ENCODE results near the gene ADAMTS6.
"Not testable (repeated sequence)": the region's sequence is repeated elsewhere in the genome, so short reads cannot be mapped to it uniquely, and the experiment has no call there.

The ADAMTS6 gene

GRCh38 chr5:65364907-65365306 is 116.8 kb downstream of the ADAMTS6 start:
- DNase-seq (ENCODE audit: low spot score): no peak

- no peak for DNase-seq (ENCODE audit: low spot score)
These were observed 118.2 kb downstream of the ADAMTS6 start for GRCh38 chr5:65363499-65363898.

GRCh38 chr5:65359981-65360380 is 121.7 kb downstream of the ADAMTS6 start:
- DNase-seq (ENCODE audit: low spot score): no peak

GRCh38 chr5:65359569-65359968 is 122.2 kb downstream of the ADAMTS6 start:
- DNase-seq (ENCODE audit: low spot score): no peak

GRCh38 chr5:65356274-65356673 is 125.4 kb downstream of the ADAMTS6 start:
- DNase-seq (ENCODE audit: low spot score): no peak

- DNase-seq (ENCODE audit: low spot score): no peak
These were observed 126.4 kb downstream of the ADAMTS6 start for GRCh38 chr5:65355301-65355700.

- DNase-seq (ENCODE audit: low spot score): no peak
These were observed 139.9 kb downstream of the ADAMTS6 start for GRCh38 chr5:65341835-65342234.

- no peak for DNase-seq (ENCODE audit: low spot score)
These were observed 143.0 kb downstream of the ADAMTS6 start for GRCh38 chr5:65338606-65339151.

GRCh38 chr5:65334077-65334476 is 147.6 kb downstream of the ADAMTS6 start:
- DNase-seq (ENCODE audit: low spot score): peak; percentile 55

GRCh38 chr5:65332591-65332990 is 149.1 kb downstream of the ADAMTS6 start:
- DNase-seq (ENCODE audit: low spot score): no peak

- no peak for DNase-seq (ENCODE audit: low spot score)
These were observed 152.5 kb downstream of the ADAMTS6 start for GRCh38 chr5:65329266-65329665.

GRCh38 chr5:65327582-65327981 is 154.1 kb downstream of the ADAMTS6 start:
- no peak for DNase-seq (ENCODE audit: low spot score)

GRCh38 chr5:65326922-65327321 is 154.8 kb downstream of the ADAMTS6 start:
- no peak for DNase-seq (ENCODE audit: low spot score)

- no peak for DNase-seq (ENCODE audit: low spot score)
These were observed 157.5 kb downstream of the ADAMTS6 start for GRCh38 chr5:65324226-65324625.

- not testable (repeated sequence) for DNase-seq (ENCODE audit: low spot score)
These were observed 161.0 kb downstream of the ADAMTS6 start for GRCh38 chr5:65320704-65321103.

GRCh38 chr5:65320250-65320649 is 161.5 kb downstream of the ADAMTS6 start:
- no peak for DNase-seq (ENCODE audit: low spot score)

GRCh38 chr5:65307931-65308330 is 173.8 kb downstream of the ADAMTS6 start:
- no peak for DNase-seq (ENCODE audit: low spot score)

GRCh38 chr5:65307088-65307487 is 174.6 kb downstream of the ADAMTS6 start:
- no peak for DNase-seq (ENCODE audit: low spot score)

GRCh38 chr5:65305913-65306312 is 175.8 kb downstream of the ADAMTS6 start:
- no peak for DNase-seq (ENCODE audit: low spot score)

GRCh38 chr5:65299861-65300260 is 181.9 kb downstream of the ADAMTS6 start:
- no peak for DNase-seq (ENCODE audit: low spot score)

- DNase-seq (ENCODE audit: low spot score): no peak
These were observed 185.7 kb downstream of the ADAMTS6 start for GRCh38 chr5:65296067-65296466.

- DNase-seq (ENCODE audit: low spot score): no peak
These were observed 189.5 kb downstream of the ADAMTS6 start for GRCh38 chr5:65292196-65292595.

GRCh38 chr5:65290677-65291076 is 191.0 kb downstream of the ADAMTS6 start:
- DNase-seq (ENCODE audit: low spot score): no peak

GRCh38 chr5:65288657-65289056 is 193.1 kb downstream of the ADAMTS6 start:
- DNase-seq (ENCODE audit: low spot score): no peak

GRCh38 chr5:65279603-65280002 is 202.1 kb downstream of the ADAMTS6 start:
- DNase-seq (ENCODE audit: low spot score): no peak
